ENCODE measurements around the gene PIM2. TPM values are rescaled to one million over a fixed set of nuclear protein-coding genes. Genes with fewer than 3 reads are reported as not detected.
"Not testable (repeated sequence)": the region's sequence is repeated elsewhere in the genome, so short reads cannot be mapped to it uniquely, and the experiment has no call there.

The PIM2 gene
- total RNA-seq, 1 donor from 2014 or later = 7.9 TPM

DNA sequence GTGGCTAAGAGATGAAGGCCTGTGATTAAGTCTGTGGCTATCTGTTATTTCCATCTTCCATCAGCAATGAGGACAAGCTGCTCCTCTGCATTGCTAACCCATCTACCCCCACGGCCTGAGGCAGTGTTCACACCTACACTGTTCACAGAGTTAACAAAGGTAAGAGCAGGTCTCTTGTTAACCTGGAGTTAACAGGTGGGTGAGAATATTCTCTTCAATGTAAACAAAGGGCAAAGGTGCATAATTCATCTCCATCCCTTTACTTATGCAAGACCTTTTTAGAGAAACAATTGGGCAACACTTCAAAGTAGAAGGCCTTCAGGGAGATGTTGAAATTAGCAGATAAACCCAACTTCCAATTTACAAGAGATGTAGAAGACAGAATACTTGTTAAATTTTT, 10.2 kb downstream of the PIM2 start:
- no peak for DNase-seq (ENCODE audit: low spot score)

DNA sequence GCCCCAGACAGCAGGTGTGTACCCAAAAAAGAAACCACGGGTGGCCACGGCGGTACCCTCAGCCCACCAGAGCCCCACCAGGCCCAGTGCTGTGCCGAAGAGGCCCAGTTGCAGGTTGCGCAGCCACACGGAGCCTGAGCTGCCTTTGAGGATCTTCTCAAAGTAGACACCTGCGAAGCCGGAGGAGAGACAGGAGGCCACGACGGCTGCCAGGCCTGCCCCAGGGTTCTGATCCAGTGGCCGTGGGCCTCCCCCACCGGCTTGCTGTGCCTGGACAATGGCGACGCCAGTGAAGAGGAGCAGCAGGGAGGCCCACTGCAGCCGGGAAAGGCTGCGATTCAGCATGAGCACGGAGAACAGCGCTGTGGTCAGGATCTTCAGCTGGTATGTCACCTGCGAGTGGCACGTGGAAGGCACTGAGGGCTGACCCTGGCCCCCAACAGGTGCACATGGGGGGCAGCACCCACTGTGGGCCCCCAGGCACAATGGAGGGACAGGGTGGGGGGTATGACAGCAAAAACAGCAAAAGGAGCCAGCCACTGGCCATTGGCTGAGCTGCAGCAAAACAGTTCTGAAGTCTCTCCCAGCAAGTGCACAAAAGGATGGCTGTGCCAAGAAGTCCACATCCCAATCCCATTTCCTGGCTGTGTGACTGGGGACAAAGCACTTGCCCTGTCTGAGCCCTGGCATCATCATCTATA, 13.6 kb downstream of the PIM2 start:
- DNase-seq (ENCODE audit: low spot score) = no peak

DNA sequence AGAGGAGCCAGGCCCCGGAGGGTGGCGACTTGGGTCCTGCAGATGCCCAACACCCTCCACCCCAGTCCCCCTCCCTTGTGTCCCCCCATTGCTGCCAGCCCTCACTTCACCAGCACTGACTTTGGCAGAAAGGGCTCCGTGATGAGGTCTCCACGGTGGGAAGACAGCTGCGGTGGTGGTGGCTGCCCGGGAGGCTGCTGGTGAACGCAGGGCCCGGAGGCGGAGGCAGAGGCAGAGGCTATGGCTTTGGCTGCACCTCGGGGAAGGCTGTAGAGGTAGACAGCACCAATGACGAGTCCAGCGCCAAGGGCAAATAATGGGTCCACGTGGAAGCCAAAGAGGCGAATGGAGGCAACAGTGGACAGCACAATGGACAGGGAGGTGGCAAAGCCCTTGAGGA, 14.2 kb downstream of the PIM2 start:
- no peak for DNase-seq (ENCODE audit: low spot score)

DNA sequence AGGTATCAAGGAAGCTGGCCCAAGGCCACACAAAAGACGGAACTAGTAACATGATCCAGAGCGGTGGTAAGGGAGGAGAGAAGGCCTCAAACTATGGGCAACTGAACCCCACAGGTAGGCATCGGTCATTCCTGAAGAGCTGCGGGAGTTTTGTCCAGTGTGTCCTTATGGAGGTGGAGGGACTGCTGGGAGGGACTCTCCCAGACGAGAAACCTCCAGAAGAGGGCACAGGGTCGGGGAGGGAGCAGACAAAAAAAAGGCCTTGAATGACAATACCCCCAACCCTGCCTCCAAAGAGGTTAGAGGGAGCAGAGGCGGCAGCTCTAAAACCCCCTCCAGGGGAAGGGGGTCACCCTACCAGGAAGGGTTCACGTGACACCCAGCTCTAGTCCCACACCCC, 14.6 kb downstream of the PIM2 start:
- no peak for DNase-seq (ENCODE audit: low spot score)

DNA sequence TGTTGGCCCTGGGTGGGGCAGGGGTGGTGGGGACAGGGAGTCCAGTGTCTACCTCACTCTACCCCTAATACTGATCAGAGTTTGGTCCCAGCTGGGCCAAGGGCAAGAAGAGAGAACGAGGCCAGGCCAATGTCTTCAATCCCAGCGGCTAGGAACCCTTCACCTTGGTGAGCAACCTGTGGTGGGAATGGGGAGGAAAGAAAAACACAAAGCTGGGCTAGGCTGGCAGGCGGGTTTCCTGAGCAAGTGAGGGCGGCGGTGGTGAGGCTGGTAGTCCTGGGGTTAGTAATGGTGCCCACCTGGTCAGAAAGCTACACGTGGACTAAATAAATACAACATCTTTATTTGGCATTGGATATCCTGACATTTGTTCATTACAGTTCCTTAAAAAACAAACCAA, 15.5 kb downstream of the PIM2 start:
- DNase-seq (ENCODE audit: low spot score) = no peak

DNA sequence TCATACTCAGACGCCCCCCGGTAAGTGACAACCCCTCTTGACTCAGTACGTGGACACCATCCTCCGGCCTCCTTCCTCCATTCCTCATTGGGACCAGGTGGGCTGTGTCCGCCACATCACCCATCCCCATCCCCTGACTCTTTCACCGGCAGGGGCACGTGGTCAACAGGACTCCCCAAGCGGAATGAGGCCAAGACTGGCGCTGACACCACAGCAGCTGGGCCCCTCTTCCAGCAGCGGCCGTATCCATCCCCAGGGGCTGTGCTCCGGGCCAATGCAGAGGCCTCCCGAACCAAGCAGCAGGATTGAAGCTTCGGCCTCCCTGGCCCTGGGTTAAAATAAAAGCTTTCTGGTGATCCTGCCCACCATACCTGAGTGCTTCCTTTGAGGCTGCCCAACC, 16.0 kb downstream of the PIM2 start:
- DNase-seq (ENCODE audit: low spot score) = no peak

DNA sequence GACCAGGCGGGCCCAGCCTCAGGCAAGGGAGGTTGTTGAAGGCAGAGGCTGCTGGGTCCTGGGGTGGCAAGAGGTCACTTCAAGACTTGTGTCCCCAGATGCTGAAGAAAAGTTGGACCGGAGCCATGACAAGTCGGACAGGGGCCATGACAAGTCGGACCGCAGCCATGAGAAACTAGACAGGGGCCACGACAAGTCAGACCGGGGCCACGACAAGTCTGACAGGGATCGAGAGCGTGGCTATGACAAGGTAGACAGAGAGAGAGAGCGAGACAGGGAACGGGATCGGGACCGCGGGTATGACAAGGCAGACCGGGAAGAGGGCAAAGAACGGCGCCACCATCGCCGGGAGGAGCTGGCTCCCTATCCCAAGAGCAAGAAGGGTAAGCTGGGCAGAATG, 16.7 kb downstream of the PIM2 start:
- no peak for DNase-seq (ENCODE audit: low spot score)

DNA sequence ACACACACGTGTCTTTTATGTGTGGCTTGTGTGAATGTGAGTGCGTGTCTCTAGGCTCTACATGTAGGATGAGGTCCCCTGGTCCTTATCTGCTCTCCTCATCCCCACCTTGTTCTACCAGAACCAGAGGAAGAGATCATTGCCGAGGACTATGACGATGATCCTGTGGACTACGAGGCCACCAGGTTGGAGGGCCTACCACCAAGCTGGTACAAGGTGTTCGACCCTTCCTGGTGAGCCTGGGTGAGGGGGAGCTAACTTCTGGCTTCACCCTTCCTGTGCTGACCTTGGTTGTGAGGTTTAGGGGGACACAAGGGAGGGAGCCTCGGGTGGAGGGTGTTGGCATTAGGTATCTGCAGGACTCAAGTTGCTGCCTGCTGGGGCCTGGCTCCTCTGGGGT, 17.8 kb downstream of the PIM2 start:
- DNase-seq (ENCODE audit: low spot score) = no peak

DNA sequence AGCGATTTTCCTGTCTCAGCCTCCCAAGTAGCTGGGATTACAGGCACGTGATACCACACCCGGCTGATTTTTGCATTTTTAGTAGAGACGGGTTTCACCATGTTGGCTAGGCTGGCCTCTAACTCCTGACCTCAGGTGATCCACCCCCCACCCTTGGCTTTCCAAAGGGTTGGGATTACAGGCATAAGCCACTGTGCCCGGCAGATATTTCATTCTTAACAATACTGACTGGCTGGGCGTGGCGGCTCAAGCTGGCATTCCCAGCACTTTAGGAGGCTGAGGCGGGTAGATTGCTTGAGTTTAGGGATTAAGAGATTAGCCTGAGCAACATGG, 19.8 kb downstream of the PIM2 start:
- DNase-seq (ENCODE audit: low spot score) = no peak

DNA sequence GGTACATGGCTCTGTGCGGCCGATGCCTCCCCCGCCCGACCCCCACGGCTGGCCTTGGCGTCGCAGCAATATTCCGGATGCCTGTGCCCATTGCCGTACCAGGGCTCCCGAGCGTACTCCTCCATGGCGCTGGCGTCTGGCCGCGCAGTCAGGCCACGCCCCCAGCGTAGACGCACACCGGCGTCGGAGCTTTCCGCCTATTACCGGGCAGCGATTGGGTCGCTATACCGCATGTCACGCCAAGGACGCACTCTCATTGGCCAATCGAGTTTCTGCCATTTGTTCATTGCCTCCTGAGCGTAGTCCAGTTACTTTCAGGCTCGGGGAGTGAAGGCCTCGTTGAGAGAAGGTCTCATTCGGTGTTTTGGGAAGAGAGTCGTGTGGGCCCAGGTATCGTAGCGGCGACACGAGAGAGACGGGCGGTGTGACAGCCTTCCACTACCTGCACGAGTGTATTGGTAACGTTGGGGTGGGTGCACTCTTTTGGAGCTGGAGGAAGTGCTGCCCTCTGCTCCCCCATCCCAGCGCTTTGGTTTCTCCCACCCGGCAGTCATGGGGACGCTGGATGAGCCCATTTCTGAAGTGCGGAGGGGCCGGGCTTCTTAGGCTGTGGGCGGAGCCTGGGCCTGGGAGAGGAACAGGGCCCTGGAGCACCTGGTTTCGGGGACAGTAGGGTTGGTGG, 21.1 kb downstream of the PIM2 start, which contains the start of the genes PQBP1 and TIMM17B:
PQBP1 (plus strand) TSS at position 306 of the 682 bp plus-strand sequence. CDS start 580 bp downstream, outside the sequence.
TIMM17B (minus strand) TSS at position 144 of the 682 bp plus-strand sequence; CDS start at position 125, 19 bp downstream.
- peak; percentile 97 for DNase-seq (ENCODE audit: low spot score)

DNA sequence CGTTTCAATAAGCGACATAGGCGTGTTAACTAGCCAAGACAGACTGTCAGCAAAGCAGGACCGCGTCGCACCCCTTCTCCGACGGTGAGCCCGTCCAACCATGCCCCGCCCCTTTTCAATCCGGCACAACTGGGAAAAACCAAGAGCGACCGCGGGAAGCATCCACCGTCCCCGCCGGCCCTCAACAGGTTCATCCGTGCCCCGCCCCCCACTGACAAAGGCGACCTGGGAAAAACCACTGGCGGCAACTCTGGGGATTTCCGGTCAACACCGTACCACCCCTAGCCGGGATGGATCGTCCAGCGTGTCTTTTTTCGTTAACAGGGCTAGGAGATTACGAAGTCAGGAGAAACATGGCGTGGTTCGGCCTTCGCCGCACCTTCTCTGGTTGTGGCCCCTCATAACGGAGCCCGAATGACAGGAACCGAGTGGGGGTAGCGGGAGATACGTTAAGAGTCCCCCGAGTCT, 21.6 kb downstream of the PIM2 start:
- peak; percentile 59 for DNase-seq (ENCODE audit: low spot score)

DNA sequence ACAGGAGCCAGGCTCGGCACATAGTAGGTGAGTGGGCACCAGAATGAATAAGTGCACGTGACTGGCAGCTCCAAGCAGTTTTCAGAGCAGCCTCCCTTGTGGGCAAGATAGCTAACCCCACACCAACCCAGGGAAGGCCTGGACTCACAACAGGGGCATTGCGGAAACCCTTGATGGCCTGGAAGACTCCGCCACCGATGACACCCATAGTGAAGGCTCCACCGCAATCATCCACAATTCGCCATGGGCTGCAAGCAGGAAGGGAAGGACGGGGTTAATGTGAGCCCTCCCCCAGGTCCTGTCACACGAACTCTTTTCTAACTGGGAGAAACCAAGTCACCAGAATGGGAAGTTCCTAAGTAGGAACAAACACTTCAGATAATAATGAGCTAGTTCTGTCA, 22.2 kb downstream of the PIM2 start:
- DNase-seq (ENCODE audit: low spot score) = no peak

DNA sequence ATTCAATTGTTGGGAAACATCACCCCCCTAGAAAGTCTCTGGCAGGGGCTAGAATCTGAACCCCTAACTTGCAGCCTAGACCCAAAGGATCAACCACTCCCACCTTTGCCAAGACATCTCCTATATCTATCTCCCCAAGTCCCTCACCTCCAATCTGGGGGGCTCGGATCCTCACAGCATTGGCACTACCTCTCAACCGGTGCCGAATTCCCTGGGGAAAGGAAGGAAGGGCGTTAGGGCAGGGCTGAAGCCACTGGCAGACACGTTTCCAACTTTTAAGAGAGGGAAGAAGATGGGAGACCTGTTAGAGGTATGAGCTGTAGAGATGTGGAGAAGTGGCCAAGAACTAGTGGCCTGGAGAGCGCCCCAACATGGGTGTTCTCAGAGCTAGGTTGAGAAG, 23.9 kb downstream of the PIM2 start:
- no peak for DNase-seq (ENCODE audit: low spot score)

DNA sequence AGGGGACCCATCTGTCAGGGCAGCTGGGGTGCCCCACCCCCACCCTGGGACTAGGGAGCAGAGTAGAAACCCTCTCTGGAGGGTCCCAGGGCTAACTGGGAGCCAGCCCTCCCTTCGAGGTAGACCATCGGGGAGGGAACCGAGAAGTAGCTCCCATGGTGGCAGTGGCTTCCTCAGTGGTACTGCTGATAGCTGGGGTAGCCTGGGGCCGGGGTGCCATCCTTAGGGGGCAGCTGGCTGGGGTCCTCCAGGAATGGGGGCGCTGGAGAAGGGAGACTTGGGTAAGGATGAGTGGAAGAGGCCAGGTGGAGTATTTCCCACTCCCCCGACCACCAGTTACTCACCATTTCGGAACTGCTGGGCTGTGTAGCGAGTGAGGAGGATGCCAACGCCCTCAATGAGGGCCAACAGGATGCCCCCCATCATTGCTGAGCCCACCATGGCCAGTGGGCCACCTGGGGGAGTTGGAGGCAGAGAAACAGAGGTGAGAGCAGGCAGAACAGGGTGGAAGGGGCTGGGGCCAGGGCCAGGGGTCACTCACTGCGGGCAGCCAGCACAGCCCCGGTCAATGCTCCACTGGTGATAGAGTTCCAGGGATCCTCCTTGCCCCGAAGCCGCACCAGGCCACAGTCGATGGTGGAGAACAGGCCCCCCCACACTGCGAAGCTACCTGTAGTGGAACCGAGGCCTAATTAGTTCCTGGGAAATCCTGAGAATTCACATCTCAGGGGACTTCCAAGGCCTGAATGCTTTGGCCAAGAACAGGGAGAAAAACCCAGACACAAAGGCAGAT, 25.1 kb downstream of the PIM2 start:
- no peak for DNase-seq (ENCODE audit: low spot score)

DNA sequence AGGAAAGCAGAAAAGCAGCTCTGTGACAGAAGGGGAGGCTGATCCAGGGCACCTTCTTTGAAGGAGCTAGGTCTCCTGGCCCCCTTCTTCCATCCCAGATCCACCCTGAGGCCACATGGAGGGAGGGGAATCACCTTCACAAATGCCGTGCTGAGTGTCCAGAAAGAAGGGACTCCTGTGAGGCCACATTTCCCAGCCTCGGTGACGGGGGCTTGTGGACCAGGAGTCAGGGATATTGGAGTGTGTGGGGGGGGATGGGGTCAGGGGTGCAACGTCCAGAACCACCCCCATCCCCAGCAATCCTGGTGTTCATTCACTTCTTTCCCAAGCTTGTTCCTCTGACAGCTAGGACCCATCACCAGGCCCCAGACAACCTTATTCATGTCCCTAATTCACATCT, 25.9 kb downstream of the PIM2 start:
- no peak for DNase-seq (ENCODE audit: low spot score)

DNA sequence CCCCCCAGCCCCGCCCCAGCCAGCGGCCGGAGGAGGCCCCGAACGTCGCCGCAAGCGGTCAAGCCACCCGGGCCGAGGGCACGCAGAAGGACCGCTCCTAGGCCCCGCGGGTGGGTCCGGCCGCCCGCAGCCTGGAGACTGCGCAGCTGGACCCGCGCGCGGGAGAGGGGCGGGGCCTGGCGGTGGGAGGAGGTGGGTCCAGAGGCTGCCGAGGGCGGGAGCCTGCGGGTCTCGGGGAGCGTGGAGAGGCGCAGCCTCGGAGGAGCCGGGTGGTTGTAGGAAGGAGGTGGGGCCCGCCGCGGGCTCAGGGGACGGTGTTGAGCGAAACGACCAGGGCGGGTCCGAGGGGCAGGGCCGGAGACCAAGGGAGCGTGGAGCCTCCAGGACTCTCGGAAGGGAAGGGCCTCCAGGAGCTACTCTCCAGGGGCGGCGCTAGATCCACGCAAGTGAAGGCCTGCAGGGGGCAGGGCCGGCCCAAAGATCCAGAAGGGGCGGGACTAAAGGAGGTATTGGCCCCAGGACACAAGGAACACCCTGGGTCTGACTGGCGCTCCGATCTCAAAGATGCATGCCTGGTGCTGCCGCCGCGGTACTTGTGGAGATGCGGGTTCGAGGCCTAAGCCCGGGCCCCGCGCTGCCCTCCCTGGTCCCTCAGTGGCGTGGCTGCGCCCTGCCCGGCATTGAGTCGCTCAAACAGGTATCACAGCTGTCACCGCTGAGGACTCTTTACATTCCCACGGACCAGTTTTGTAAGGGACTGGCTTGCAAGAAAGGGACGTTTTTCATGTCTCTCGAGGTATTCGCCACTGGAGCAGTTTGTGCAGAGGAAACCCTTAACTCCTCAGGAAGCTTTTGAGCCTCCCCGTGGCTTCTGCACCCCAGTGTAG, 27.2 kb downstream of the PIM2 start:
- peak; percentile 94 for DNase-seq (ENCODE audit: low spot score)

DNA sequence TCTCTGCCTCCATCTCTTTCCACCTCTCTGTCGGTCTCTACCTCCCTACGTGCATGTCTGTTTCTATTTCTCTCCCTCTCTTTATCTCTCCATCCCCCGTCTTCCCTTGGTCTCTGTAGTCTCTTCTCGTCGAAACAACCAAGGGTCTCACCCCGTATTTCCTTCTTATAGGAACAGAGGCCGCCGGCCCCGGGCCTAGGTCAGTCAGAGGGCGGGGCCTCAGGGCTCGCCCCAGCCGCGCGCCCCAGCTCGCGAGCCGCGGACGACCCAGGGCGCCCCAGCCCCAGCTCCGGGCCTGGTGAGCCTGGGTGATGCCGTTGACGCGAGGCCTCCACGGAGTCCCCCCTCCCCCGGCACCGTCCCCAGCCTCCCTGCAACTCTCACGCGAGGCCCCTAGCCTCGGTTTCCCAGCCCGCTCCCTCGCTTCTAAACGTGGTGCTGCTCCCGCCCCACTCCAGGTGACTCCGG, 27.9 kb downstream of the PIM2 start:
- no peak for DNase-seq (ENCODE audit: low spot score)

DNA sequence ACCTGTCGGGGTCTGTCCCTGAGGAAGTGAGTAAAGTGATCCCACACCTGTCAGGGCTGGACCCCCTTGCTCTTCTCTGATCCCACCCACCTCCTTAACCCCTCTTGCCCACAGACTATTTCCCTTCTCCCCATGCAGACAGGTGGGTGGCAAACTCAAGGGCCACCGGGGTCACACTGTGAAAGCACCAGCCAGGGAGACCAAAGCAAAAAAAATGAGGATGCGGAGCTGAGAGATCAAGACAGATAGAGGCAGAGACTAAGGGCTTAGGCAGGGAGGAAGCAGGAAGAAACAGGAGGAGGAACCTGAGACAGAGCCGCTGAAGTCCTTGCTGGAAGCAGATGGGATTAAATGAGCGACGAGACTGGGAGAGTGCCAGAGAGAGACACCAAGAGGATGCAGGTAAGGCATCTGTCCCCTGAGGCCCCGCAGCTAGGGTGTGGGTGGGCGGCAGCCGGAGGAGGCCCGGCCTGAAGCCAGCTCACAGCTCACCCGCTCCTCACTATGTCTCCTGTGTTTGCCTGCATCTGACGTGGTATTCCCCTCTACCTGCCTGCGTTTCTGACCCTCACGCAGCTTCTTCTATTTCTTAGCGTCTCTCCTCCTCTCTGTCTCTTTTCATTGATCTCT, 28.4 kb downstream of the PIM2 start:
- DNase-seq (ENCODE audit: low spot score) = no peak

DNA sequence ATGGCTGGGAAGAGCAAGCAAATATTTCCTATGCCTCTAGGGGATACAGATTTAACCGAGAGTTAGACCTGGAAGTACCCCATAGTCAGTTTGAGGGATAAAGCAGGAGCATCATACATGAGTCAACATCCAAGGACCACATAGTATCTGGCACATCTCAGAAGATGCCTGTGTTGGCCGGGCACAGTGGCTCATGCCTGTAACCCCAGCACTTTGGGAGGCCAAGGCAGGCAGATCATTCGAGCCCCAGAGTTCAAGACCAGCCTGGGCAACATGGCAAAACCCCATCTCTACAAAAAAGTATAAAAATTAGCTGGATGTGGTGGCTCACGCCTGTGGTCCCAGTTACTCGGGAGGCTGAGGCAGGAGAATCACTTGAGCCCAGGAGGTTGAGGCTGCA, 32.2 kb downstream of the PIM2 start:
- not testable (repeated sequence) for DNase-seq (ENCODE audit: low spot score)

DNA sequence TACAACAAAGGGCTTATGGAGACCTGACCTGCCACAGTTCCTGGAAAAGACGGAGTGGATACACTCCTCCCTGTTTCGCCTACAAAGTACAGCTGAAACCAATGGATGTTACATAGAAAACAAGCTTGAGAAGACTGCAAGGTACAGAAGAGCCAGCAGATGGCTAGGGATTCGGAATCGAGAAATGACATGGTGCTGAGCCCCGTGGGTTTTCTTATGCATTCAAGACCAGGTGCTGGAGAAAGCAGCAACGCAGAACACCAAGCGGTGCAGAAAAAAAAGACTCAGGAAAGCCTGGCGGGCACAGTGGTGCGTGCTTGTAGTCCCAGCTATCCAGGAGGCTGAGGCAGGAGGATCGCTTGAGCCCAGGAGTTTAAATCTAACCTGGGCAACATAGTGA, 35.1 kb downstream of the PIM2 start:
- no peak for DNase-seq (ENCODE audit: low spot score)

DNA sequence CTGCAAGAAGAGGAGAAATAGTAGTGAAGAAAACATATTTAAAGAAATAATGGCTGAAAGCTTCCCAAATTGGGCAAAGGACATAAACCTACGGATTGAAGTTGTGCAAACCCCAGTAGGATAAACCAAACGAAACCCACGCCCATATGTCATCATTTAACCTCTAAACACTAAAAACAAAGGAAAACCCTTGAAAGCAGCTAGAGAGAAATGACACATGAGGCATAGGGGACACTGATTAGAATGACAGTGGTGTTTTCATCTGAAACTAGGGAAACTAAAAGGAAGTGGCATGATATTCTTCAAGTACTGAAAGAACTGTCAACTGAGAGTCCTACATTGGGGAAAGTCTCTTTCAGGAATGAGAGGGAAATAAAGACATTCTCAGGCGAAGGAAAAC, 41.9 kb downstream of the PIM2 start:
- DNase-seq (ENCODE audit: low spot score) = not testable (repeated sequence)

All from umbilical cord (tissue), 2 donors.